IPS-15b (cell line): ENCODE data around the gene TNN.
"Not testable (repeated sequence)": the region's sequence is repeated elsewhere in the genome, so short reads cannot be mapped to it uniquely, and the experiment has no call there.

ENCODE experiments used
- H3K27me3 ChIP-seq: one replicate; pipeline ENCODE4 v1.6.1; 2013; ENCODE audit warnings: low read length; ENCODE audit not compliant: control insufficient read depth, insufficient read depth
- H3K36me3 ChIP-seq: one replicate; pipeline ENCODE4 v1.6.1; 2013; ENCODE audit warnings: low read length; ENCODE audit not compliant: control insufficient read depth, insufficient read depth
- H3K4me1 ChIP-seq: one replicate; pipeline ENCODE4 v1.6.1; 2013; ENCODE audit warnings: mild to moderate bottlenecking, low read length; ENCODE audit not compliant: control insufficient read depth, insufficient read depth
- H3K4me3 ChIP-seq: one replicate; pipeline ENCODE4 v1.5.1; 2013; ENCODE audit warnings: low read depth, low read length
- H3K9ac ChIP-seq: one replicate; pipeline ENCODE4 v1.6.1; 2013; ENCODE audit warnings: low read depth, mild to moderate bottlenecking, low read length
- H3K9me3 ChIP-seq: one replicate; pipeline ENCODE4 v1.6.1; 2013; ENCODE audit warnings: mild to moderate bottlenecking, low read length; ENCODE audit not compliant: control insufficient read depth, insufficient read depth

TNN gene

GRCh38 chr1:175040324-175040879 lies 27.2 kb upstream of the TNN start:
- Histone ChIP-seq H3K9me3 (no peaks in the 10 kb centered on the region), H3K36me3 (no peaks in the 10 kb centered on the region), H3K4me1 (peaks cover 14% of the 10 kb centered on the region), H3K9ac (no peak overlapping the region), H3K27me3 (no peaks in the 10 kb centered on the region), H3K4me3 (no peak overlapping the region)

GRCh38 chr1:175042650-175043049 lies 25.0 kb upstream of the TNN start:
- Histone ChIP-seq H3K27me3 (no peaks in the 10 kb centered on the region), H3K9me3 (no peaks in the 10 kb centered on the region), H3K36me3 (no peaks in the 10 kb centered on the region), H3K4me1 (no peaks in the 10 kb centered on the region), H3K9ac (no peak overlapping the region), H3K4me3 (no peak overlapping the region)

- Histone ChIP-seq H3K4me1 (no peaks in the 10 kb centered on the region), H3K9me3 (no peaks in the 10 kb centered on the region), H3K4me3 (no peak overlapping the region), H3K9ac (no peak overlapping the region), H3K36me3 (no peaks in the 10 kb centered on the region), H3K27me3 (no peaks in the 10 kb centered on the region)
These were observed 23.8 kb upstream of the TNN start for GRCh38 chr1:175043824-175044223.

GRCh38 chr1:175044591-175044990 lies 23.0 kb upstream of the TNN start:
- not testable (repeated sequence) for H3K9me3 ChIP-seq, H3K9ac ChIP-seq, H3K27me3 ChIP-seq, H3K36me3 ChIP-seq, H3K4me3 ChIP-seq, H3K4me1 ChIP-seq

DNA sequence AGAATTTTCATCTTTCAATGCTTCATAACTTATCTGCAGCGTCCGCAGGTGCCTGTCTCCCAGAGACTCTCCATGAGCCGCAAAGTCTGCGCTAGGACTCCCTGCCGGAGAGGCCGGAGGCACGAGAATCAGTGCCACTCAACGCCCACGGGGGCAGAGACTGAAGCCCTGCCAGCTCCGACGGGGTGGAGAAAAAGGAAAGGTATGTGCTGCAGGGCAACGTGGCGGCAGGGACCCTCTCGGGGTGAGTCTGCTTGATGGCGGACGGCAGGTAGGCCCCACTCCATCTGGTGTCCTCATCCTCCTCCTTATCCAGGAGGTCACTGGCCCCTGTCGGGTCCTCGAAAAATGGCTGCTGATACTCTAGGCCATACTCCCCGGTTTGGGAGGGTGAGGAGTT lies 22.5 kb upstream of the TNN start:
- no peaks in the 10 kb centered on the region for H3K27me3 ChIP-seq
- no peaks in the 10 kb centered on the region for H3K36me3 ChIP-seq
- H3K9me3 ChIP-seq: no peaks in the 10 kb centered on the region
- no peaks in the 10 kb centered on the region for H3K4me1 ChIP-seq
- no peak overlapping the region for H3K4me3 ChIP-seq
- H3K9ac ChIP-seq: no peak overlapping the region

DNA sequence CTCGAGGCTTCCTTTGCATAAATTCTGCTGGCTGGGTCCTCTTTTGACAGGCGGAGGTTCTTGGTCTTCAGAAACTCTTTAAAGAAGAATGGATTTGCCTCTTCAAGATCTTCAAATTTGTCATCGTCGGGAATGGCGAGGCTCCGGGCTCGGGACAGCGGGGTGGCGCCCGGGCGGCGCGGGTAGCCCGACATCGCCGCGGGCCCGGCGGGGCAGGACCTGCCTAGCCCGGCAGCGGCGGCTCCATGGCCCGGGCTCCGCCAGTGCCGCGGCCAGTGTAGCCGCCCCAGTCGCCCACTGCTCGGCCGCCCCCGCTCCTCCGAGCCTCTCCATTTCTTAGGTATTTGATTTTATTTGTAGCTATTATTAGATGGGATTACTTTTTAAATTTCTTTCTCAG lies 22.1 kb upstream of the TNN start:
- Histone ChIP-seq H3K4me1 (no peaks in the 10 kb centered on the region), H3K27me3 (no peaks in the 10 kb centered on the region), H3K36me3 (no peaks in the 10 kb centered on the region)

DNA sequence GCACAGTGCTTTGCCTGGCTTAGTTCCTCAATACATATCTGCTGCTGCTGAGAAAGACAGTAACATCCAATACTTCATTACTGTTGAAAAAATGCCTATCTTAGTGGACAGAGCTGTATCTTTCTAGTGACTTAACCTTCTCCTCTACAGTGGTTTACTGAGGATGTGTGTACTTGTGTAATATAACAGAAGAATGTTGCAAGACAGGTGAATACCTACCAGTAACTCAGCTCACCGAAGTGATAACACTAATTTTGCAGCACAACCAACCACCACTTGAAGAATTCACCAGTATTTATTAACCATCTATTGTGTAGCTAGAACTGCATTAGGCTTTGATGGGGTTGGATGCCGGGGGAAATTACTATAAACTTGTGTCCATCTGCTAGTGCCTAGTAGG lies 16.6 kb upstream of the TNN start:
- Histone ChIP-seq H3K9ac (no peak overlapping the region), H3K4me3 (no peak overlapping the region), H3K36me3 (no peaks in the 10 kb centered on the region), H3K27me3 (no peaks in the 10 kb centered on the region), H3K9me3 (no peaks in the 10 kb centered on the region), H3K4me1 (no peaks in the 10 kb centered on the region)

More for the DNA sequence above, 22.1 kb upstream of the TNN start:
- Histone ChIP-seq H3K9ac (no peak overlapping the region), H3K4me3 (no peak overlapping the region), H3K9me3 (no peaks in the 10 kb centered on the region)

DNA sequence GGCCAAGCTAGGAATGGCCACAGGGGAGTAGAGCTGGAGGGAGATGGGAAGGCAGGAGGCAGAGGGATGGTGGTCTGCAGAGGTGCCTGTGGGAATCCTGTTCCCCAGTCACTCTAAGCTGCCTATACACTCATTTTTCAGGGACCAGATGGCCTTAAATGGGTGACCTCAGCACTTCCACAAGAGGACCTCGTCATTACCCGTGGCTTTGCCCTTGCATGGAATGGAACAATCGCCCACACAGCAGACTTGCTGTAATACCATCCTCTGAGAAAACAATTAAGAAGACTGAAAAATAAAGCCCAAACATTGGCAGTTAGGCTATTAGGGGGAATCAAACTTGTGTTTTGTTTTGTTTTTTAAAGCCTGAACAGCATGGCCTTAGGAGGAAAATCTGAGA lies 12.9 kb upstream of the TNN start:
- Histone ChIP-seq H3K9ac (no peak overlapping the region), H3K4me3 (no peak overlapping the region), H3K36me3 (no peaks in the 10 kb centered on the region), H3K27me3 (no peaks in the 10 kb centered on the region), H3K4me1 (no peaks in the 10 kb centered on the region), H3K9me3 (no peaks in the 10 kb centered on the region)

DNA sequence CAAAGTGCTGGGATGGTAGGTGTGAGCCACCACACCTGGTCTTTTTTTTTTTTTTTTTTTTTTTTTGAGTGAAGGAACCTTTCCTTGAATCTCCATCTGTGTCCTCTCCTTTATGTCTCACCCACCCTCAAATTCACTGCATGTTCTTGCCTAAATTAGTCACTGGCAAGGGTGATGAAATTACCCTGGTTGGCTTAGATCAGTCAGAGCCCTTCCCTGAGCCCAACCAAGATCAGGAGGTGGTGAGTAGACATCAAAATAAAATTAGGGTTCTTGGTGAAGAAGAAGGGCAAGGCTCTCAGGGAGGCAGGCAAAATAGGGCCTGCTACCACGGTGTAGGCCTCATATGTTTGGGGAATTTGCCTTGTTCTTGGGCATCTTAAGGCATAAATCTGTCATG lies 5.3 kb upstream of the TNN start:
- Histone ChIP-seq H3K9ac (no peak overlapping the region), H3K36me3 (no peaks in the 10 kb centered on the region), H3K4me1 (no peaks in the 10 kb centered on the region), H3K9me3 (no peaks in the 10 kb centered on the region), H3K27me3 (no peaks in the 10 kb centered on the region), H3K4me3 (no peak overlapping the region)

DNA sequence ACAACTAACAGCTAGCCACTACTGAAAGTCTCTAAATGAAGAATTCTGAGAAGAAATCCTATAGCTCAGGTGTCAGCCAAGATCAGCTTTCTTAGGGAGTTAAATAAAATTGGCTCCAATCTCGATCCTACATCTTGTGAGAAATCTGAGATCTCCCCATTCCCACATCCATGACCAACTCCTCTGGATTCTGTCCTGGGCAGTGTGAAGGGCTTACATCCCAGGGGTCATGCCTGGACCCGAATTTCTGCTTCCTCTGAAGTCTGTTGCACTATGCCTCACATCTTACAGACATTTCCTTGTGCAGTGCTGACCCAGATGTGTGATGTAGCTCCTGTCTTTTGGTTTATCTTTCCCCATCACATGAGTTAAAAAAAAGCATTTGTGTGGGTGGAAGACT lies 4.8 kb upstream of the TNN start:
- H3K9me3 ChIP-seq: no peaks in the 10 kb centered on the region
- no peaks in the 10 kb centered on the region for H3K36me3 ChIP-seq
- no peaks in the 10 kb centered on the region for H3K27me3 ChIP-seq
- no peak overlapping the region for H3K4me3 ChIP-seq
- no peak overlapping the region for H3K9ac ChIP-seq
- no peaks in the 10 kb centered on the region for H3K4me1 ChIP-seq

- H3K27me3 ChIP-seq: no peaks in the 10 kb centered on the region
- H3K9me3 ChIP-seq: no peaks in the 10 kb centered on the region
- H3K36me3 ChIP-seq: no peaks in the 10 kb centered on the region
- H3K4me1 ChIP-seq: peaks cover 12% of the 10 kb centered on the region
- no peak overlapping the region for H3K9ac ChIP-seq
- no peak overlapping the region for H3K4me3 ChIP-seq
These were observed 3.2 kb downstream of the TNN start for GRCh38 chr1:175070818-175071217.

GRCh38 chr1:175071276-175071943 lies 3.8 kb downstream of the TNN start:
- peaks cover 12% of the 10 kb centered on the region for H3K4me1 ChIP-seq
- no peaks in the 10 kb centered on the region for H3K36me3 ChIP-seq
- H3K4me3 ChIP-seq: no peak overlapping the region
- H3K9me3 ChIP-seq: no peaks in the 10 kb centered on the region
- H3K9ac ChIP-seq: no peak overlapping the region
- H3K27me3 ChIP-seq: no peaks in the 10 kb centered on the region
